Brain microvascular endothelial cell (primary cell): ENCODE data around the gene PER3.

Source experiments
- DNase-seq: peaks from one replicate; pipeline ENCODE4 v3.0.0-alpha.2; 2020
- H3K27ac ChIP-seq: fragments of 250-450 bp; sonication (Bioruptor Pico); 2 replicates; pipeline ENCODE4 v1.5.1; 2020; ENCODE audit warnings: mild to moderate bottlenecking, moderate library complexity
- H3K27me3 ChIP-seq: fragments of 250-450 bp; sonication (Bioruptor Pico); replicated peaks from 2 replicates; pipeline ENCODE4 v1.5.1; 2020; ENCODE audit warnings: mild to moderate bottlenecking
- H3K36me3 ChIP-seq: fragments of 250-450 bp; sonication (Bioruptor Pico); replicated peaks from 2 replicates; pipeline ENCODE4 v1.5.1; 2020; ENCODE audit warnings: mild to moderate bottlenecking
- H3K4me3 ChIP-seq: 2 replicates; pipeline ENCODE4 v1.5.1; 2011; ENCODE audit warnings: low read depth, mild to moderate bottlenecking, control low read depth, low read length, moderate library complexity
- in situ Hi-C: cut with HindIII; loops from 2 replicates; pipeline ENCODE4 v1.10.0; 2017; ENCODE audit warnings: low sequenced_read_pairs, low pct_ligation_motif_present
- TF ChIP-seq, protein P1 (sequence below): IDR thresholded peaks from 2 replicates; pipeline ENCODE4 v1.5.1; 2011; ENCODE audit warnings: low read depth, mild to moderate bottlenecking, moderate library complexity, low read length, control low read depth, inconsistent platforms; ENCODE audit errors: missing control alignments

Gene PER3

DNA sequence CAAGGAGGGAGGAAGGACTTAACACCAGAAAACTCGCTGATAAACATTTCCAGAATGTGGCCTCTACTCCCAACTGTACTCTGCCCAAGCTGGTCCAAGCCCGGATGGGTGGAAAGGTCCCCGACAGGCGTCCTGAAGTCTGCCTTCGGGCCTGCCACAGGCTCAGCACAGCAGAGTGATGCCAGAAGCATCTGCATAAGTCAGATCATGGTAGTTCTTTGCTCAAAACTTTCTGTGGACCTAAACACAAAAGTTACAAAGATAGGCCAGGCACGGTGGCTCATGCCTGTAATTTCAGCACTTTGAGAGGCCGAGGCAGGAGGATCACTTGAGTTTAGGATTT, 69.6 kb downstream of the PER3 start:
- in situ Hi-C loops: no loop called here
- no peak overlapping the region for H3K27ac ChIP-seq
- TF ChIP-seq, protein P1, sequence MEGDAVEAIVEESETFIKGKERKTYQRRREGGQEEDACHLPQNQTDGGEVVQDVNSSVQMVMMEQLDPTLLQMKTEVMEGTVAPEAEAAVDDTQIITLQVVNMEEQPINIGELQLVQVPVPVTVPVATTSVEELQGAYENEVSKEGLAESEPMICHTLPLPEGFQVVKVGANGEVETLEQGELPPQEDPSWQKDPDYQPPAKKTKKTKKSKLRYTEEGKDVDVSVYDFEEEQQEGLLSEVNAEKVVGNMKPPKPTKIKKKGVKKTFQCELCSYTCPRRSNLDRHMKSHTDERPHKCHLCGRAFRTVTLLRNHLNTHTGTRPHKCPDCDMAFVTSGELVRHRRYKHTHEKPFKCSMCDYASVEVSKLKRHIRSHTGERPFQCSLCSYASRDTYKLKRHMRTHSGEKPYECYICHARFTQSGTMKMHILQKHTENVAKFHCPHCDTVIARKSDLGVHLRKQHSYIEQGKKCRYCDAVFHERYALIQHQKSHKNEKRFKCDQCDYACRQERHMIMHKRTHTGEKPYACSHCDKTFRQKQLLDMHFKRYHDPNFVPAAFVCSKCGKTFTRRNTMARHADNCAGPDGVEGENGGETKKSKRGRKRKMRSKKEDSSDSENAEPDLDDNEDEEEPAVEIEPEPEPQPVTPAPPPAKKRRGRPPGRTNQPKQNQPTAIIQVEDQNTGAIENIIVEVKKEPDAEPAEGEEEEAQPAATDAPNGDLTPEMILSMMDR: no peak
- no peak for DNase-seq
- H3K4me3 ChIP-seq: no peak overlapping the region
- peaks cover 2% of the 10 kb centered on the region for H3K27me3 ChIP-seq
- H3K36me3 ChIP-seq: no peaks in the 10 kb centered on the region

DNA sequence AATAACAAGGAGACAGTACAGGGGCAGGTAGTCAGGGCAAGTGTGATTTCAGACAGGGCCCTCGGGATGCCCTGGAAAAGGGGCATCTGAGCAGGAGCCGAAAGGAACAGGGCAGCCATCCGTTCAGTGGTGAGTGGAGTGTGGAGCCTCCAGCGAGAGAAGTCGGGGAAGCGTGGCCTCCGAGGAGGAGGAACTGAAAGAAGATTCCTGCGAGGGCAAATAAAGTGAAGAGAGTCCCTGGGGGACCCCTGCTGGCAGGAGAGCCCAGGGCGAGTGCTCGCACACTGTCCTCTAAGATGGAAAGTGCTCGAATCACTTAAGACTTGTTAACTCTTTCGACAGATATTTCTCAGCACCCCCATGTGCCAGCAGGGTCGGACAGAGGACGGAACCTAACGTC, 72.3 kb downstream of the PER3 start:
- Histone ChIP-seq H3K36me3 (no peaks in the 10 kb centered on the region), H3K4me3 (no peak overlapping the region), H3K27ac (no peak overlapping the region), H3K27me3 (no peaks in the 10 kb centered on the region)
- TF ChIP-seq, protein P1: peak; percentile 63
- DNase-seq: peak; percentile 9
- in situ Hi-C loops: no loop called here

DNA sequence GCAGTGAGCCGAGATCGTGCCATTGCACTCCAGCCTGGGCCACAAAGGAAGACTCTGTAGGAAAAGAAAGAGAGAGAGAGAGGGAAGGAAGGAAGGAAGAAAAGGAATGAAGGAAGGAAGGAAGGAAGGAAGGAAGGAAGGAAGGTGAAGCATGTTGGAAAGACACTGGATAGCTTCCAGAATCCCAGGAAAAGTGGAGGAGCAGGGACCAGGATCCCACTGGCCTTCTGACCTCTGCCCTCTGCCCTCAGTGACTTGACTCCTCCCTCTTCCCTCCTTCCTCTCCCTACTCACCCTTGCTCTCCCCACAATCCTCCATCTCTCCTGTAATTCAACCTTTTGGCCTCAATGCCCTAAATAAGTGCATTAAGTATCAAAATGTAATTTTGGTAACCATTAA, 72.9 kb downstream of the PER3 start:
- H3K36me3 ChIP-seq: no peaks in the 10 kb centered on the region
- no peaks in the 10 kb centered on the region for H3K27me3 ChIP-seq
- no peak overlapping the region for H3K27ac ChIP-seq
- DNase-seq: no peak
- in situ Hi-C loops: no loop called here
- TF ChIP-seq, protein P1: no peak
- H3K4me3 ChIP-seq: no peak overlapping the region

DNA sequence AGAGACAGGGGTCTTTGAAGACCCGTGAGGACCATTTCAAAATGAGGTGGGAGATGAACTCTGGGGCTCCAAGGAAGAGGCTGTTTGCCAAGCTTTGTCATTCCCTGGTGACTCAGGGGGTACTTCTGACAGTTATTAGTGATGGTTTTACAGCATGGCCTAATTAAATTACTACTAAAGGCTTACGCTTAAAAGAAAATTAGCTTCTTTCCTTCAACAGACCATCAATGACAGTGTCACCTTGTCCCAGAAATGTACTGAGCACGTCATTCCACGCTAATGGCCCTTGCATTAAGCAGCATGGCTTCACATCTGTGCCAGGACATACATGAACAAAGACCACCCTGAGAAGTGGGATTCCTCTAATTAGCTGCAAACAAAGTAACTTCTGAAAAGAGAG, 73.9 kb downstream of the PER3 start:
- TF ChIP-seq, protein P1: no peak
- H3K4me3 ChIP-seq: no peak overlapping the region
- no peak for DNase-seq

DNA sequence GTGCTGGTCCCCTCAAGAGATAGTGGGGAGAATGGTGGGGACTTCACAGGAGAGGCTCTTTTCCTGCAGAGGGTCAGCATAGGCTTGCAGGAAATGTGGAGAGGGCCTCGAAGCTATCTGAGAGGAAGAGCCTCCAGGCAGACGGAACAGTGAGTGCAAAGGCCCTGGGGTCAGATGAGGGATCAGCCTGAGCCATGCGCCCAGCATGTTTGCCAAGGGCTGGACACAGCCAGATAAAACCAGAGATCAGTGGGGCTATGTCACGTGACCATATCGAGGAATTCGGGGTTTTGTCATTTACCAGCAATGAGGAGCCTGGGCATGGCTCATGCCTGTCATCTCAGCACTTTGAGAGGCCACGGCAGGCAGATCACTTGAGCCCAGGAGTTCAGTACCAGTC, 75.3 kb downstream of the PER3 start:
- Histone ChIP-seq H3K4me3 (no peak overlapping the region), H3K36me3 (no peaks in the 10 kb centered on the region), H3K27ac (no peak overlapping the region), H3K27me3 (no peaks in the 10 kb centered on the region)
- in situ Hi-C loops: no loop called here
- DNase-seq: no peak
- TF ChIP-seq, protein P1: no peak

More for the DNA sequence above, 73.9 kb downstream of the PER3 start:
- in situ Hi-C loops: no loop called here
- no peak overlapping the region for H3K27ac ChIP-seq
- H3K27me3 ChIP-seq: no peaks in the 10 kb centered on the region
- no peaks in the 10 kb centered on the region for H3K36me3 ChIP-seq

DNA sequence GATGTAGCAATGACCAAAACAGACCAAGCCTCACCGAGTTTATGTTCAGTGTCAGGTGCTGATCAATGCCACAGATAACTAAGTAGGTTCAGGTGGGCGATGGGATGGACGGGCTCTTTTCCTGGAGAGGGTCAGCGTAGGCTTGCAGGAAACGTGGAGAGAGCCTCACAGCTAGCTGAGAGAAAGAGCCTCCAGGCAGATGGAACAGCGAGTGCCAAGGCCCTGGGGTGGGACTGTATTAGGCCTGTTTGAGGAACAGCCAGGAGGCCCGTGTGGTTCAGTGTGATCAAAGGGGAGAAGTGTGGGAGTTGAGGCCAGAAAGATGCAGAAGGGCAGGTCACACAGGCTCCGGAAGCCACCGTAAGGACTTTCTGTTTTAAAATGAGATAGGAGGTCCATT, 76.0 kb downstream of the PER3 start:
- H3K27ac ChIP-seq: no peak overlapping the region
- DNase-seq: no peak
- in situ Hi-C loops: no loop called here
- no peak overlapping the region for H3K4me3 ChIP-seq
- TF ChIP-seq, protein P1: no peak
- H3K36me3 ChIP-seq: no peaks in the 10 kb centered on the region
- no peaks in the 10 kb centered on the region for H3K27me3 ChIP-seq
